ENCODE results near the gene IL3RA. TPM values are rescaled to one million over a fixed set of nuclear protein-coding genes. Genes with fewer than 3 reads are reported as not detected.

The IL3RA gene
- total RNA-seq, 4 donors from 2014 or later: 5.0 to 19.1 (median 11.4) TPM

DNA sequence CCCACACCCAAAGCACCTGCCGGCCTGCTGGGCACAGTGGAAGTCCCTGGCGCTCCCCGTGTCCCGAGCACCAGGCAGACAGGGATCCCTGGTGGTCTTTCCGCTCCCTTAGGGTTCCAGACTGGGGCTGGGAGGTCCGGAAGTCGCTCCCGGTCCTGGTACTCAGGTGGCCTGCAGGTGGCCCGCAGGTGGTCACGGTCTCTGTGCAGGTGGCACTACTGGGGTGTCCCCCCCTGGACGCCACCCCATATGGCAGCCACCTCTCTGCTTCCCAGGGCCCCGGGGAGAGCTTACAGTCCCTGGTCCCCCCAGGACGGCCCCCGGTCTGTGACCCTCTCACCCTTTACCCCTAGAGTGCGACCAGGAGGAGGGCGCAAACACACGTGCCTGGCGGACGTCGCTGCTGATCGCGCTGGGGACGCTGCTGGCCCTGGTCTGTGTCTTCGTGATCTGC is 41.7 kb downstream of the IL3RA start:
- H3K27me3 ChIP-seq: no peaks in the 10 kb centered on the region
- intact Hi-C loops (cut with DNase I): no loop called here
- H3K4me3 ChIP-seq: no peak overlapping the region
- H3K4me1 ChIP-seq: peaks cover 0 to 12% (median 4%) of the 10 kb centered on the region in 4 donors
- H3K27ac ChIP-seq (replicated peaks in 1 of 4): no peak overlapping the region
- no peaks in the 10 kb centered on the region for H3K9me3 ChIP-seq
- WGBS: 94% methylated on average over 5 of the region's 24 CpGs
- no peak for DNase-seq (ENCODE audit: extremely low spot score)
- peaks cover 3 to 29% (median 6%) of the 10 kb centered on the region in 4 donors for H3K36me3 ChIP-seq
- TF ChIP-seq EP300 (IDR thresholded peaks at IDR 0.05) (no peak), POLR2AphosphoS5 (IDR thresholded peaks at IDR 0.05) (no peak)

DNA sequence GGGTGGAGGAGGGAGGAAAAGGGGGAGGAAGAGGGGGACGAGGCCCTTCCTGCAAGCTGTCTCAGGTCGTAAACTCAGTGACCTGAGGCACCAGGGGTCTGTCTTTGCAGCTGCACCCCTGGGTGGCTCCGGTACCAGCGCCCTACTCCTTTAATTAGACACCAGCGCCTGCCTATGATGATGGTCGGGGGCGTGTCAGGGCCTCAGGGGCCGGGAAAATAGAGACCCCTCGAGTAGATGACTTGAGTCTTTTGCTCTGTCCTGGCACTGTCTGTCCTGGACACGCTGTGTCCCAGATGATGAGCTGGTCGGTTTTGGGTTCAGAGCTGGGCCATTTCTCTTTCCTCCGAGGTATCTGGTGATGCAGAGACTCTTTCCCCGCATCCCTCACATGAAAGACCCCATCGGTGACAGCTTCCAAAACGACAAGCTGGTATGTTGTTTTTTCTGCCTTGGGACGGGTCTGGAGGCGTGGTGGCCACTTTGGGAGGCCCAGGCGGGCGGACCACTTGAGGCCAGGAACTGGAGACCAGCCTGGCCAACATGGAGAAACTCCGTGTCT is 44.2 kb downstream of the IL3RA start:
- peak in 1 of 2 donors; percentile 15 for TF ChIP-seq POLR2AphosphoS5 (IDR thresholded peaks at IDR 0.05)
- TF ChIP-seq, protein P1, sequence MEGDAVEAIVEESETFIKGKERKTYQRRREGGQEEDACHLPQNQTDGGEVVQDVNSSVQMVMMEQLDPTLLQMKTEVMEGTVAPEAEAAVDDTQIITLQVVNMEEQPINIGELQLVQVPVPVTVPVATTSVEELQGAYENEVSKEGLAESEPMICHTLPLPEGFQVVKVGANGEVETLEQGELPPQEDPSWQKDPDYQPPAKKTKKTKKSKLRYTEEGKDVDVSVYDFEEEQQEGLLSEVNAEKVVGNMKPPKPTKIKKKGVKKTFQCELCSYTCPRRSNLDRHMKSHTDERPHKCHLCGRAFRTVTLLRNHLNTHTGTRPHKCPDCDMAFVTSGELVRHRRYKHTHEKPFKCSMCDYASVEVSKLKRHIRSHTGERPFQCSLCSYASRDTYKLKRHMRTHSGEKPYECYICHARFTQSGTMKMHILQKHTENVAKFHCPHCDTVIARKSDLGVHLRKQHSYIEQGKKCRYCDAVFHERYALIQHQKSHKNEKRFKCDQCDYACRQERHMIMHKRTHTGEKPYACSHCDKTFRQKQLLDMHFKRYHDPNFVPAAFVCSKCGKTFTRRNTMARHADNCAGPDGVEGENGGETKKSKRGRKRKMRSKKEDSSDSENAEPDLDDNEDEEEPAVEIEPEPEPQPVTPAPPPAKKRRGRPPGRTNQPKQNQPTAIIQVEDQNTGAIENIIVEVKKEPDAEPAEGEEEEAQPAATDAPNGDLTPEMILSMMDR (IDR thresholded peaks at IDR 0.05): no peak
- Histone ChIP-seq H3K27me3 (no peaks in the 10 kb centered on the region), H3K9me3 (no peaks in the 10 kb centered on the region), H3K4me1 (peaks cover 0 to 12% (median 4%) of the 10 kb centered on the region in 4 donors), H3K27ac (replicated peaks in 1 of 4) (peak overlapping the region in 1 of 4 donors; percentile 33), H3K36me3 (peaks cover 27 to 53% (median 30%) of the 10 kb centered on the region in 4 donors), H3K4me3 (no peak overlapping the region)
- no peak for DNase-seq (ENCODE audit: extremely low spot score)
- intact Hi-C loops (cut with DNase I): no loop called here
- WGBS: 67% methylated on average over 20 of the region's 20 CpGs

DNA sequence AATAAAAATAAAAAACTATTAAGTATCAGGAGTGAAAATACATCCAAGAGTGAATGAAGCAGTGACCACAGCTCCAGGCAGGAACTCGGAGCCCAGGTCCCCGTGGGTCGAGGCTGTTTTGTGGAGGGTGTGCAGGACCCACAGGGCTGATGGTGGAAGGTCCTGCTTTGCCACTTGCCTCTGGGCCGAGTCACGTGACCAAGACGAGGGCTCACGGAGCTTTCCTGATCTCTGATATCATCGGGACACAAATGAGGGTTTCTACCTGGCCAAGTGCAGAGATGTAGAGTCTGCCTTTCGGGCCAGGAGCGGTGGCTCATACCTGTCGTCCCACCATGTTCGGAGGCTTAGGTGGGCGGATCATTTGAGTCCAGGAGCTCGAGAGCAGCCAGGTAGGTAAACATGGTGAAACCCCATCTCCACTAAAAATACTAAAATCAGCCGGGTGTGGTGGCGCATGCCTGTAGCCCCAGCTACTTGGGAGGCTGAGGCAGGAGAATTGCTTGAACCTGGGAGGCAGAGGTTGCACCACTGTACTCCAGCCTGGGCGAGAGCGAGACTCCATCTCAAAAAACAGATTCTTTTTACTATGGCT is 48.2 kb downstream of the IL3RA start:
- intact Hi-C loops (cut with DNase I): no loop called here
- DNase-seq (ENCODE audit: extremely low spot score): no peak
- 90% methylated on average over 18 of the region's 18 CpGs for whole genome bisulfite sequencing

DNA sequence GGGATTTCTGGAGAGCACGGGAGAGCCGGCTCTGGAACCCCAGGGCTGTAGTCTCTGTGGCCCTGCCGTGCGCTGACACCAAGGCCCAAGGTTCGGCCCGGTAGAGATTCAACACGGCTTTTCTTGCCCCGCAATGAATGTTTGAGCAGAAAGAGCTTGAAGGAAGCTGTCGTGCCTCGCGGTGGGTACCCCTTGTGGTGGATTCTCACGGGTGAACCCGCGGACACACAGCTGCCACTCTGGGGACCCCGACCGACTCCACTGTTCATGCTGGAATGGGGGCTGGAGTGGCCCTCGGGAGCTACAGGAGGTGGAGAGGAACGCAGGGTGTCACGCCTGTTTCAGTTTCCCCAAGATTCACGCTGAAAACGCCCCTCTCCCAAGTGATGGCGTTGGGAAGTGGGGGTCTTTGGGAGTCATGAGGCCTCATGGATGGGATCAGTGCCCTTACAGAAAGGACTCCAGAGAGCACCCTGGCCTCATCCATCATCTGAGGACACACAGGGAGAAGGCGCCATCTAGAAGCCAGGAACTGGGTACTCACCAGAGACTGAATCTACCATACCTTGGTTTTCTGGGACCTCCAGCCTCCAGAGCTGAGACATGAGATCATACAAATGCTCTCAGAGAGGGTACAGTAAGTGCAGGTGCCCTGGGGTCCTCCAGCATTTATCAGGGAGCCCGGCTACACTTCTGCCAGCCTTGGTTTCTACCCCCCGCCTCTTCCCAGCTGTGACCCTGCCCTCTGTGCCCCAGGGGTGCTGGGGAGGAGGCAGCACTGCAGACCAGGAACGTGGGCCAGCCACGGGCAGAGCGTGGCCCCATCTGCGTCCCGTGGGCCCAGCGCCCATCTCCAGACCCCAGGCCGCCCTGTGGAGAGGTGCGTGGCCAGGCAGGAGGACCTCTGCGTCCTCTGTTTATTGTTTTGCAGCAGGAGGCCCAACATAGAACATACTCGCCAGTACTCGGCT is 49.0 kb downstream of the IL3RA start:
- peaks cover 31 to 51% (median 43%) of the 10 kb centered on the region in 4 donors for H3K4me1 ChIP-seq
- no peak for TF ChIP-seq EP300 (IDR thresholded peaks at IDR 0.05)
- no peak for TF ChIP-seq POLR2A (IDR thresholded peaks at IDR 0.05; ENCODE audit: low read depth)
- TF ChIP-seq POLR2AphosphoS5 (IDR thresholded peaks at IDR 0.05): no peak
- TF ChIP-seq, protein P1 (IDR thresholded peaks at IDR 0.05): no peak
- H3K36me3 ChIP-seq: peaks cover 66 to 84% (median 74%) of the 10 kb centered on the region in 4 donors
- no peaks in the 10 kb centered on the region for H3K27me3 ChIP-seq
- DNase-seq (ENCODE audit: extremely low spot score): no peak
- no peak overlapping the region for H3K4me3 ChIP-seq
- intact Hi-C loops (cut with DNase I): no loop called here
- H3K9me3 ChIP-seq: no peaks in the 10 kb centered on the region
- no peak overlapping the region for H3K27ac ChIP-seq (replicated peaks in 1 of 4)
- WGBS: 92% methylated on average over 36 of the region's 36 CpGs

More for the DNA sequence above, 48.2 kb downstream of the IL3RA start:
- H3K36me3 ChIP-seq: peaks cover 62 to 76% (median 66%) of the 10 kb centered on the region in 4 donors
- no peak overlapping the region for H3K4me3 ChIP-seq
- no peak overlapping the region for H3K27ac ChIP-seq (replicated peaks in 1 of 4)
- H3K4me1 ChIP-seq: peaks cover 24 to 43% (median 36%) of the 10 kb centered on the region in 4 donors
- no peaks in the 10 kb centered on the region for H3K9me3 ChIP-seq
- TF ChIP-seq, protein P1 (IDR thresholded peaks at IDR 0.05): no peak
- peak in 1 of 2 donors; percentile 5 for TF ChIP-seq POLR2AphosphoS5 (IDR thresholded peaks at IDR 0.05)
- no peaks in the 10 kb centered on the region for H3K27me3 ChIP-seq
